HG02571 (cell line): ENCODE results near the gene CACNA2D2.

ENCODE experiments used
- ATAC-seq: cut with Tn5 transposase; IDR thresholded peaks from one replicate; pipeline ENCODE4 v1.9.1; 2021; ENCODE audit warnings: mild to moderate bottlenecking, moderate library complexity; ENCODE audit not compliant: unreplicated experiment

CACNA2D2 gene

DNA sequence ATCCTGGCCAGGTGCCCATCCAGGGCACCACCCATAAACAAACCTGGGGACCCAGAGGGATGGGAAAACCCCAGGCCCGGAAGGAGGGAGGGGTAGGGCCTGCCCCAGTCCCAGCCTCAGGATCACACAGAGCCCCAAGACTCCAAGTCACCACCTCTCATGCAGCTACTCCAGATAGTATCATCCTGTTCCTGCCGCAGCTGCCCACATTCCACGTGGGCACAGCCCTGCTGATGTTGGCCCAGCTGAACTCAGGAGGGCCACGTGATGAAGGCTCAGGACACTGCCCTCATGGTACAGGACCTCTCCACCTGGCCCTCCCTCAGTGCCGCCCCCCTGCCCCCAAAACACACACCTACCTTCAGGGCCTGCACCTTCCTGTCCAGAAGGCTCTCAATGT lies 69.5 kb downstream of the CACNA2D2 start:
- ATAC-seq, result no peak

GRCh38 chr3:50430950-50431435 lies 72.4 kb downstream of the CACNA2D2 start:
- ATAC-seq, result no peak

- ATAC-seq, result no peak
Measured at GRCh38 chr3:50430191-50430590, 73.2 kb downstream of the CACNA2D2 start.

GRCh38 chr3:50428007-50428633 lies 75.3 kb downstream of the CACNA2D2 start:
- no peak for ATAC-seq

DNA sequence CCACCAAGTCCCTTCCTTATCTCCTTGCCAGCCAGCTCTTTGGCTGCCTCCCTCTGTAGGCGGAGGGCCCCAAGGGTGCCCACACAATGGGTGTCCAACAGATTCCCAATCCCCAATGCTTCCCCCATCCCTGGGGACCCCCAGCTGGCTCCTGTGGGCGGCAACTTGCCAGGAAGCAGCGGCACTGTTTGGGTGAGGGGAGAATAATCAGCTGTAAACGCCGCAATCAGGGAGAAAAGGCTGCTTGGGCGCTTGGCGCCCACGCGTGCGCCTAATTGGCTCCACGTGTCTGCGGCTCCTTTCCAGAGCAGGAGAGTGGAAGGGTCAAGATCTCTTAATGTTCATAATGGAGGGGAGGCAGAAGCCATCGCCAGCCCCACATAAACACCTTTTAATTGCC lies 76.2 kb downstream of the CACNA2D2 start:
- ATAC-seq, result no peak

GRCh38 chr3:50425911-50426310 lies 77.5 kb downstream of the CACNA2D2 start:
- ATAC-seq, result no peak

- ATAC-seq, result no peak
Measured at GRCh38 chr3:50423543-50423942, 79.9 kb downstream of the CACNA2D2 start.

DNA sequence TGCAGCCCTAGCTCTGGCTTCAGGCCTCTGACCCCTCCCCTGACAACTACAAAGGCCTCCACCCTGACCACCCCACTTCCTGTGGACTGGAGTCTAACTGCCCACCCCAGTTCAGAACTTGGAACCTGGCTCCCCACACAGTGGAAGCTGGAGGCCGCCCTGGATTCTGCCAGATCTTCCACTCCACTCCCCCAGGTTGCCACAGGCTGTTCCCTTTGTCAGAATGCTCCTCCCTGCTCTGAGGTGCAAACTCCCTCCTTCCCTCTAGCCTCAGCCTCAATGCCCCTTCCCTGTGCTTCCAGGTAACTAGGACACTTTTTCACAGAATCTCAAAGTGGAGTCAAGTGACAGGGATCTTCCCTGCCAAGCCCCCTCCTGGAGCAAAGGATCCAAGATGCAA lies 81.3 kb downstream of the CACNA2D2 start:
- ATAC-seq, result no peak

GRCh38 chr3:50419595-50420370 lies 83.7 kb downstream of the CACNA2D2 start:
- ATAC-seq, result no peak

DNA sequence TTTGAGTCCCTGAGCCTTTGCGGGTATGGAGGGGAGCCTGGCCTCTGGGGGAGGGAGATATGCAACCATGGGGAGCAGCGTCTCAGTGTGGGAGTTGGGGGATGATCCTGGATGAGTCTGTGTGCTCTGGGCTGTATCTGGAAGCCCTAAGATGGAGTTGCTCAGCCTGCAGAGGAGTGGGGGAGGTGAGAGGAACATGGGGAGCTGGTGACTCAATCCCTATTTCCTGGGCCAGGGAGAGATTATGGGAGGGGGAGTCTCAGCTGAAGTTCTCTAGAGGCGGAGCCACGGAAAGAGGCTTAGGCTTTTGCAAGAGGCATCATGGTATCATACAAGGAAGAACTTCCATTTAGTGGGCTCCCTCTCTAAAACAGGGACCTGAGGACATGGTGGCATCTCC lies 84.6 kb downstream of the CACNA2D2 start:
- no peak for ATAC-seq

DNA sequence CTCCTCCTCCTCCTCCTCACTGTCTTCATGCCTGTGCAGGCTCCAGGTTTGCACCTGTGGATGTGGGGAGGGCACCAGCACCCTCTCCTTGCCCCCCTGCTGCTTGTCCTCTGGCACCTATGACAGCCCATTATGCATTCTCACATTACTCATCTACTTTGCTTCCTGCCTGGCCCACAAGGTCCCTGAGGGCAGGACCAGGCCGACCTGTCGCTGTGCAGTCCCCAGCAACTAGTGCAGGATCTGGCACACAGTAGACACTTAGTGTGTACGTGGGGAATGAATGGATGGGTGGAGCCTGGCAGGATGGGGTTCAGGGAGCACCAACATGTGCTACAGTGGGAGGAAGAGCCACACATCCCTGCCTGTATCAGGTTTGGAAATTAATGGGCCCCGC lies 85.8 kb downstream of the CACNA2D2 start:
- no peak for ATAC-seq

DNA sequence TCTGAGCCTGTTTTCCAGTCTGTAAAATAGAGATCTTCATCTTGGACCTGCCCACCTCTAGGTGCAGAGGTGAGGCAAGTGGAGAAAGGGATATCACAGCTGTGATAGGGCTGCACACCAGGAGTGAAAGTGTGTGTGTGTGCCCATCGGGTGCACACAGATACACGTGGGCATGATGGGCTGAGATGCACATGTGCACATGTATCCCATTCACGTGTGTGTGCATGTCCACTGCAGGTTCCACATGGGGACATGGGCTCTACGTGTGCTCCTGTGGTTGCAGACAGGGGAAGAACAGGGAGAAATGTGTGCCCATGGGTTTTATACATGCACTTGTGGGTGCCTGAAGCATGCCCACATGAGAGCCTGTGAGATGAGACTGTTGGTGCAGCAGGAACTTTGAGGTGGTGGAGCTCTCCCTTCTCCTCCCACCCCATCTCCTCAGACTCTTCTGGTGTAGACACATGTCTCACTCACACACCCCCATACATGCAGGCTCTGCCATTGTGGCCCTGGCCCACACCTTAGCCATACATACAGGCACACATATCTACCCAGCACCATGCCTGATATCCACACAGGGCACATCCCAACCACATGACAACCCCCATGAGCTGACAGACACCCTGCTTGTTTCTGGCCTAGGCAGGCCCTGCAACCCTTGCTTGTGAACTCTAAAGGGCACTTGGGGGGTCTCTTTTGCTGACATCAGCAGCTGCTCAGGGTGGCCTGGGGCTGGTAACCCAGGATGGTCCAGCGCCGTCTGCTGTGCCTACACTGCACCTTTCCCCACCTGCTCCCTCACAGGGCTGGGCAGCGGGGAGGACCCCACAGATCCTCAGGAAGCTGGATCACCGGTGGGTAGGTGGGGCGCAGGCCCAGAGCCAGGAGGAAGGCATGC lies 86.4 kb downstream of the CACNA2D2 start:
- ATAC-seq, result no peak

DNA sequence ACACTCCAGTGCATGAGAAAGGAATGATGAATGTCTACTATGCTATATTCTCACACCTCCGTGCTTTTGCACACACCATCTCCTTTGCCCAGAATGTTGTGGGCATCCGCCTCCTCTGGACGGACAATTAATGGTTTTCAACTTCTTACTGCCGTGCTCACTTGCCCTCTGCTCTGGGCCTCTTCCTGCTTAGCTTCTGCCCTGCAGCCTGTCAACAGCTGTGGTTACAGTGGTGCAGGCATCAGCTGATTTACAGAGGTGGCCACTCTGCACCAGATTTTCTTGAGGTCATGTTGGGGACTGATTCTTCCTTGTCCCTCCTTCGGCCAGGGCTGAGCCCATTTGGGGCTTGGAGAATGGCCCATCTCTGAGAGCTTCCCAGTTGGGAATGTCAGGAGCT lies 87.6 kb downstream of the CACNA2D2 start:
- ATAC-seq, result no peak

DNA sequence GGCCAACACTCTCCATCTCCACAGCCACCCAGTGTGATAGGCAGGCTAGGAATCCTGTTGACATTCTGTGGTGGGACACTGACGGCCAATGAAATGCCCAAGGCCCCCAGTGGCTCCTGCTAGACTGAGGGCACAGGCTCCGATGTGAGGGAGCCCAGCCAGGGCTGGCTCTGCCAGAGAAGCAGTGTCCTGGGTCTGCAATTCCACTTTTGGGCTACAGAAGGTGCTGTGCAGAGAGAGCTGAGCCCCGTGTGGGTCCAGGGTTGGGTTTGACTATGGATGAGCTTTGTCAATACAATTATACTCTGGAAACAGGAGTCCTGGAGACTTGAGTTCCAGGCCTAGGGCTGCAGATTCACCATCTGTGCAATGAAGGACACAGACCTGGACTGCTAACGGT lies 88.4 kb downstream of the CACNA2D2 start:
- no peak for ATAC-seq

GRCh38 chr3:50414616-50415015 lies 88.8 kb downstream of the CACNA2D2 start:
- no peak for ATAC-seq

- ATAC-seq, result no peak
Measured at GRCh38 chr3:50412231-50412754, 91.1 kb downstream of the CACNA2D2 start.

GRCh38 chr3:50411229-50411628 lies 92.2 kb downstream of the CACNA2D2 start:
- ATAC-seq, result no peak

DNA sequence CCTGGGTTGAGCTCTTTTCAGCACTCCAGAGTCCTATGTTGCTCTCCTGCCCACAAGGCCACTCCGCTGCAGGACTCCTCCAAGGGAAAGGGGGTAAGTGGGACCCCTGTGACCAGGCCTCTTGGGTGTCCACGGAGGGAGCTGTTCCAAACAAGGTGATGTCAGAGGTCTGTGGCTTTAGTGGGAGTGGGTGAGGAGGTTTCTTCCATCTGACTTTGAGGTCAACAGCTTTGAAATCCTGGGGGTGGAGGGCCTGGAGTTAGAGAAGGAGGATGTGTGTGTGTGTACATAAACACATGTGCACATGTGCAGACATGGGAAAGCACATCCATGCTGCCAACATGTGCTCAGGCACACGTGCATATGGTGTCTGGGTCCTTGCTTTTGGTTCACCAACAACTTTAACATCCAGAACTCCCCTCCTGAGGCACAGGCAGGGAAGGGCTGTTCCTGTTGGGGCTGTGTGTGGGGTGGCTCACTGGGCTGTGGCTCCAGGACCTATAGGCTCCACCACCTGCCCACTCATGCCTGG lies 92.8 kb downstream of the CACNA2D2 start:
- ATAC-seq, result no peak

- ATAC-seq, result no peak
Measured at GRCh38 chr3:50410185-50410584, 93.2 kb downstream of the CACNA2D2 start.

- no peak for ATAC-seq
Measured at GRCh38 chr3:50408443-50408944, 94.9 kb downstream of the CACNA2D2 start.

DNA sequence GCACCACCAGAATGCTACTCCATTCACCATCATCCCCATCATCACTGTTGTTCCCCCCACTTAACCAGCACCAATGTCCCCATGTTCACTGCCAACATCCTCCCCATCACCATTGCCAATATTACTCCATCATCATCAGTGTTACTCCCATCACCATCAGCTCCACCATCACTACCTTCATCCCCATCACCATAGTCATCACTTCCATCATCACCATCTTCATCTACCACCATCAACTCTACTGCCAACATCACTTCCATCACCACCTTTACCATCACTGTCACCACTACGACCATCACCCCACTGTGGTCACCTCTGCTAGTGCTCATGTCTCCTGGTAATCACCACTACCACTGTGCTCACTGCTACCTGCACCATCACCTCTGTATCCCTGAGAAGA lies 96.9 kb downstream of the CACNA2D2 start:
- no peak for ATAC-seq
